Measurements from ENCODE around the gene HLA-DRB1.
"Not testable (repeated sequence)": the region's sequence is repeated elsewhere in the genome, so short reads cannot be mapped to it uniquely, and the experiment has no call there.

HLA-DRB1 gene

GRCh38 chr6:32615885-32616532, 26.4 kb upstream of the HLA-DRB1 start:
- Mint-ChIP-seq H3K9me3 (peaks cover 5% of the 10 kb centered on the region), H3K36me3 (no peaks in the 10 kb centered on the region), H3K4me1 (peaks cover 9% of the 10 kb centered on the region), H3K4me3 (no peak overlapping the region), H3K27ac (peak overlapping the region; percentile 24)
- ATAC-seq (no peak), DNase-seq (ENCODE audit: low spot score in 2 of 2) (no peak)

DNA sequence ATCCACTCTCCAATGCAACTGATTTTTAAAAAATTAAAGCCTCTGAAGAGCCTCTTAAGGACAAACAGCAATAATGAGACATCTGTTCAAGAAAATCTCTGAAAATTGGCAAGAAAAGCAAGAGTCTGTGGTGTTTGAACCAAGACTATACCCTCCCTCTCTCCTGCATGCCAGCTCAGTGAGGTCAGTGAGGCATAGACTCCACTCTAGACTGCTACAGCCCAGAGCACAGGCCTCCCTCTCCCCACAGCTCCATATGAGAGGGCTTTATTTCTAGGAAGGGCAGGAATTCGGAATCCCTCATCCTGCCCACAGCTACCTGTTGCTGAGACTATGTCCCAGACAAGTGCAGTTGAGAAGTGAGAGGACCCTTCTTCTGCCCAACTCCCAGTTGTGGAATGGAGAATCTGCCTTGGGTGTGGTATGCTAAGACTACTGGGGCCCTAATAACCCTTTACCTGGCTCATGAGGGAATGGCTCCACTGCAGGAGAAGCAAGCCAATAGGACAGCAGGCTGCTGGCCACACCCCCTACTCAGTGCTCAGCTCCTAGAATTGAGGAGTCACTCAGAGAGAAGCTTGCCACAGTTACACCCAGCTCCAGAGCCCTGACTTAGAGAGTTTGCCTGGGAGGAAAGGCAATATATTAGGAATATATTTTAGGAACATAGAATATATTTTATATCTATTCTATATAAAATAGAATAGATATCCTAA, 24.9 kb upstream of the HLA-DRB1 start:
- no peak overlapping the region for H3K27ac Mint-ChIP-seq
- H3K4me3 Mint-ChIP-seq, result no peak overlapping the region
- peaks cover 9% of the 10 kb centered on the region for H3K4me1 Mint-ChIP-seq
- ATAC-seq (no peak), DNase-seq (ENCODE audit: low spot score in 2 of 2) (no peak)
- no peaks in the 10 kb centered on the region for H3K36me3 Mint-ChIP-seq
- peaks cover 5% of the 10 kb centered on the region for H3K9me3 Mint-ChIP-seq

- H3K4me1 Mint-ChIP-seq, result peaks cover 9% of the 10 kb centered on the region
- H3K9me3 Mint-ChIP-seq, result peaks cover 5% of the 10 kb centered on the region
- H3K4me3 Mint-ChIP-seq, result no peak overlapping the region
- H3K36me3 Mint-ChIP-seq, result no peaks in the 10 kb centered on the region
- ATAC-seq, result no peak
- no peak overlapping the region for H3K27ac Mint-ChIP-seq
- no peak for DNase-seq (ENCODE audit: low spot score in 2 of 2)
Observed at GRCh38 chr6:32613475-32613874, 23.8 kb upstream of the HLA-DRB1 start.

DNA sequence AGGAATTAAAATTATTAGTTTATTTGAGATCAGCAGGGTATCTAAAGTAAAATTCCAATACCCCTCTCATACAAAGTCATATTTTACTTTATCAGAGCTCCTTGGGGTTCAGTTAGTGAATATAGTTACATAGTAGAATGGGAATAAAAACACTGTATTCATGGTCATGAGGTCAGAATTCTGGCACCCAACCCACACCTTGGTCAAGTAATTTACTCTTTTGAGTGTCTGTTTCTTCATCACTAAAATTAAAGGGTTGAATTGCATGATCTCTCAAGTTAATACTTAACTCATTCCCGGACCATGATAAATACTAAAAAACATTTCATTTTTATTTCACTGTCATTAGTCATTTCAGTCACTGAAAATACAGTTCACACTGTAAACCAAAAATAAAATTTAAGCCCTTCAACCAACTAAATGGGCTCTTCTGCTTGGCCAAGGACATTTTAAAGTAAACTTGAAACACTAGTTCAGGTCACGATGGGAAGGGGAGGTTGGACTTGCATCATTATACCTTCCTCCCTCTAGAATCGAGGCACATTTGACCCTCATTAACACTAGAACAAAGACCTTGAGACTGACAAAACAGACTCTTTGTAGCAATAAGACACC, 21.1 kb upstream of the HLA-DRB1 start:
- no peak overlapping the region for H3K4me3 Mint-ChIP-seq
- H3K36me3 Mint-ChIP-seq, result no peaks in the 10 kb centered on the region
- no peak for ATAC-seq
- no peak overlapping the region for H3K27ac Mint-ChIP-seq
- H3K4me1 Mint-ChIP-seq, result peaks cover 8% of the 10 kb centered on the region
- no peak for DNase-seq (ENCODE audit: low spot score in 2 of 2)
- H3K9me3 Mint-ChIP-seq, result no peaks in the 10 kb centered on the region

- no peak overlapping the region for H3K27ac Mint-ChIP-seq
- H3K4me1 Mint-ChIP-seq, result peaks cover 7% of the 10 kb centered on the region
- peak; percentile 99 for ATAC-seq
Observed at GRCh38 chr6:32609731-32610640, 20.3 kb upstream of the HLA-DRB1 start.

DNA sequence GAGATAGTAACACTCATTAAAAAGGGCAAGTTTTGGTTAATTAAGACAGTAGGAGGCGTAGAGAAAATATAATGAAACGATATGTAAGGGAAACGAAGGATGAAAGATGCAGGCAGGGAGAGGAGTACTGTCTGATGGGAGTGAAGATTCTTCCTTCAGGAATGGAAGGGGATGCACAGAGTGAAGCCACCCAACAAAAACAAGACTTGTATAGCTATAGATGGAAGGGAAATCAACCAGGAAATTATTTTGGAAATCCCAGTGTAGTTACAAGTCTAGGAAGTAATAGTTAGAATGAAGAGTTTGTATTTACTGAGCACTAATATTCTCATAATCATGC, 19.7 kb upstream of the HLA-DRB1 start:
- Mint-ChIP-seq H3K9me3 (no peaks in the 10 kb centered on the region), H3K4me1 (peaks cover 12% of the 10 kb centered on the region), H3K27ac (no peak overlapping the region), H3K4me3 (no peak overlapping the region), H3K36me3 (no peaks in the 10 kb centered on the region)
- DNase-seq (ENCODE audit: low spot score in 2 of 2), result no peak
- no peak for ATAC-seq

More at GRCh38 chr6:32609731-32610640, 20.3 kb upstream of the HLA-DRB1 start:
- Mint-ChIP-seq H3K4me3 (no peak overlapping the region), H3K36me3 (no peaks in the 10 kb centered on the region), H3K9me3 (no peaks in the 10 kb centered on the region)
- DNase-seq (ENCODE audit: low spot score in 2 of 2), result peak; percentile 34 to 89

- no peak overlapping the region for H3K4me3 Mint-ChIP-seq
- peaks cover 20% of the 10 kb centered on the region for H3K4me1 Mint-ChIP-seq
- DNase-seq (ENCODE audit: low spot score in 2 of 2) (no peak), ATAC-seq (no peak)
- H3K36me3 Mint-ChIP-seq, result no peaks in the 10 kb centered on the region
- H3K9me3 Mint-ChIP-seq, result peaks cover 4% of the 10 kb centered on the region
- H3K27ac Mint-ChIP-seq, result peak overlapping the region; percentile 58
Observed at GRCh38 chr6:32608362-32608761, 18.7 kb upstream of the HLA-DRB1 start.

GRCh38 chr6:32607988-32608298, 18.3 kb upstream of the HLA-DRB1 start:
- peaks cover 4% of the 10 kb centered on the region for H3K9me3 Mint-ChIP-seq
- DNase-seq (ENCODE audit: low spot score in 2 of 2) (no peak), ATAC-seq (no peak)
- H3K36me3 Mint-ChIP-seq, result no peaks in the 10 kb centered on the region
- H3K4me3 Mint-ChIP-seq, result no peak overlapping the region
- peak overlapping the region; percentile 58 for H3K27ac Mint-ChIP-seq
- peaks cover 20% of the 10 kb centered on the region for H3K4me1 Mint-ChIP-seq

- Mint-ChIP-seq H3K4me3 (no peak overlapping the region), H3K9me3 (peaks cover 6% of the 10 kb centered on the region), H3K27ac (peak overlapping the region; percentile 58), H3K36me3 (no peaks in the 10 kb centered on the region), H3K4me1 (peaks cover 25% of the 10 kb centered on the region)
- ATAC-seq (no peak), DNase-seq (ENCODE audit: low spot score in 2 of 2) (no peak)
Observed at GRCh38 chr6:32607263-32607987, 17.8 kb upstream of the HLA-DRB1 start.

- peaks cover 28% of the 10 kb centered on the region for H3K4me1 Mint-ChIP-seq
- H3K4me3 Mint-ChIP-seq, result peak overlapping the region; percentile 37
- ATAC-seq (peak; percentile 63), DNase-seq (ENCODE audit: low spot score in 2 of 2) (no peak)
- no peaks in the 10 kb centered on the region for H3K36me3 Mint-ChIP-seq
- peaks cover 9% of the 10 kb centered on the region for H3K9me3 Mint-ChIP-seq
- H3K27ac Mint-ChIP-seq, result peak overlapping the region; percentile 85
Observed at GRCh38 chr6:32604434-32604877, 14.8 kb upstream of the HLA-DRB1 start.

GRCh38 chr6:32603888-32604287, 14.2 kb upstream of the HLA-DRB1 start:
- DNase-seq (ENCODE audit: low spot score in 2 of 2) (no peak), ATAC-seq (no peak)
- Mint-ChIP-seq H3K4me1 (peaks cover 28% of the 10 kb centered on the region), H3K27ac (peak overlapping the region; percentile 85), H3K36me3 (no peaks in the 10 kb centered on the region), H3K4me3 (peak overlapping the region; percentile 37), H3K9me3 (peaks cover 9% of the 10 kb centered on the region)

GRCh38 chr6:32603222-32603621, 13.6 kb upstream of the HLA-DRB1 start:
- no peaks in the 10 kb centered on the region for H3K36me3 Mint-ChIP-seq
- peaks cover 9% of the 10 kb centered on the region for H3K9me3 Mint-ChIP-seq
- peaks cover 28% of the 10 kb centered on the region for H3K4me1 Mint-ChIP-seq
- ATAC-seq, result no peak
- H3K4me3 Mint-ChIP-seq, result no peak overlapping the region
- no peak for DNase-seq (ENCODE audit: low spot score in 2 of 2)
- peak overlapping the region; percentile 63 for H3K27ac Mint-ChIP-seq

- H3K4me3 Mint-ChIP-seq, result no peak overlapping the region
- H3K9me3 Mint-ChIP-seq, result peaks cover 9% of the 10 kb centered on the region
- H3K4me1 Mint-ChIP-seq, result peaks cover 24% of the 10 kb centered on the region
- peak overlapping the region; percentile 63 for H3K27ac Mint-ChIP-seq
- no peaks in the 10 kb centered on the region for H3K36me3 Mint-ChIP-seq
- DNase-seq (ENCODE audit: low spot score in 2 of 2) (no peak), ATAC-seq (no peak)
Observed at GRCh38 chr6:32602383-32602782, 12.7 kb upstream of the HLA-DRB1 start.

DNA sequence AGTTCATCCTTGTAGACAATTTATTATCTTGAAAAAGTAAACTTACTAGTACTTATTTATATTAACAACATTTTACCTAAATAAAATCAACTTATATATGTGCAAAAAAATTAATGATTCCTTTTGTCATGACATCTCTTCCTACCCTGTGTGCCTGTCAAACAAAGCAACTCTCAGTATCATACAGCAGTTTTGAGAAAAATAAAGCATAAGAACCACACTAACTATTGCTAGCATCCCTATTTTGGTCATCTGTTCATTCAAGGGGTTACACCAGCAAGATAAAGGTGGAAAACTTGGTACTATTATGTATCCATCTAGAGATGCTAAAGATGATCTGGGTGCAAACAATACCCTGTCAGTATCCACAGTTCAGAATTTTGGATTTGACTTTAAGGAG, 7.4 kb upstream of the HLA-DRB1 start:
- ATAC-seq, result no peak
- no peaks in the 10 kb centered on the region for H3K9me3 Mint-ChIP-seq
- H3K36me3 Mint-ChIP-seq, result no peaks in the 10 kb centered on the region
- no peaks in the 10 kb centered on the region for H3K4me1 Mint-ChIP-seq
- no peak for DNase-seq (ENCODE audit: low spot score in 2 of 2)
- no peak overlapping the region for H3K27ac Mint-ChIP-seq
- no peak overlapping the region for H3K4me3 Mint-ChIP-seq

- H3K27ac Mint-ChIP-seq; ATAC-seq; DNase-seq (ENCODE audit: low spot score in 2 of 2); H3K4me3 Mint-ChIP-seq; H3K9me3 Mint-ChIP-seq: not testable (repeated sequence)
- Mint-ChIP-seq H3K36me3 (peaks cover 15% of the 10 kb centered on the region), H3K4me1 (peaks cover 35% of the 10 kb centered on the region)
Observed at GRCh38 chr6:32590713-32591112, 1.1 kb upstream of the HLA-DRB1 start.
